Adrenal gland (tissue), 5 donors: Measurements from ENCODE around the gene HIPK2.

Experiments
- POLR2A ChIP-seq, 2 donors: fragments of 450-650 bp; IDR thresholded peaks; one replicate each; pipeline ENCODE4 v1.6.1; 2017; ENCODE audit warnings: antibody characterized with exemption in 2 of 2, mild to moderate bottlenecking in 2 of 2, moderate library complexity in 1 of 2
- TF ChIP-seq, protein P1 (sequence below), 6 experiments: fragments of 450-650 bp in 4 of 6; fragments of 200-600 bp in 2 of 6; sonication (generic) in 1 of 6; IDR thresholded peaks; 1 replicate in 5 of 6; 2 replicates in 1 of 6; pipeline versions ENCODE4 v1.5.1 to v1.8.0; 2016 to 2021; ENCODE audit warnings: antibody characterized with exemption in 6 of 6, mild to moderate bottlenecking in 2 of 6, moderate library complexity in 1 of 6
- donor health status: DM: no; HTN: no; CAD: no.

DNA sequence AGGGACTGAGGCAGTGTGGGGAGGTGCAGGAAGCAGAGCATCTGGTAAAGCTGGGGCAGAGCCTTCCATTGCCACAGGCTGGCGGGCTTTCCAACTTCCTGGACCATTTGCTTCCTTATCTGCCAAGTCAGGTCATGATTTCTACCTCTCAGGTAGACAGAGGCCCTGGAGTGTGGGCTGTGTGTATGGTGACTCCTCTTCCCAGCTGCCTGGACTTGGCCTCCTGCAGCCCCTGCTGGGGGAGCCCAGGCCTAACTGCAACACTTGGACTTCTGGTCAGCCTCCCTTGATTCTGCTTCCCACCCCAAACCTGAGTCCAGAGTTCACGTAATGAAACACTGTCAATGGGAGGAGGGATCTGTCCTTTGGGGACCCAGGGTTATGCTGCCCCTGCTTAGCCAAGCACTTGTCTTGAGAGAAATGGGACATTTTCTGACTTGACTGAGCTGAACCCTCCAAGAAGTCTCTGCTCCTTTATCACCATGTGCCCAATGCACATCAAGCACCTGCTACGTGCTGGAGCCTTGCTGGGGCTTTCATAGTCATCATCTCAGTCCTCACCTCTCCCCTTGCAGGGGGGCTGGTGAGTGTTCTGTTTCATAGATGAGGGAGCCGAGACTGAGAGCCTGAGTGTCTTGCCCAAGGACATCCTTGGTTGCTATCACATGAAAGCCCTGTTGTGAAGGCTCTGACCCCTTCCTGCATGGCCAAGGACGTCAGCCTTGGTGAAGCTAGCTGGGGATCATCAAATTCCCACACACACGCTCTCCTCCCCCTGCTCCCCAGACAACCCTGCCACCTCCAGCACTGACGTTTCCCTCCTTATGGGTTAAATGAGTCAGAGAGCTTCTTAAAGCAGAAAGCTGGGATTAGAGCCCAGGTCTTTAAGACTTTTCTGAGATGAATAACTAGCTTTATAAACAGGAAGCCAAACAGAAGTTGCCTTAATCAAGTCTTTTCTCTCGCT lies 250.9 kb downstream of the HIPK2 start:
- TF ChIP-seq, protein P1, sequence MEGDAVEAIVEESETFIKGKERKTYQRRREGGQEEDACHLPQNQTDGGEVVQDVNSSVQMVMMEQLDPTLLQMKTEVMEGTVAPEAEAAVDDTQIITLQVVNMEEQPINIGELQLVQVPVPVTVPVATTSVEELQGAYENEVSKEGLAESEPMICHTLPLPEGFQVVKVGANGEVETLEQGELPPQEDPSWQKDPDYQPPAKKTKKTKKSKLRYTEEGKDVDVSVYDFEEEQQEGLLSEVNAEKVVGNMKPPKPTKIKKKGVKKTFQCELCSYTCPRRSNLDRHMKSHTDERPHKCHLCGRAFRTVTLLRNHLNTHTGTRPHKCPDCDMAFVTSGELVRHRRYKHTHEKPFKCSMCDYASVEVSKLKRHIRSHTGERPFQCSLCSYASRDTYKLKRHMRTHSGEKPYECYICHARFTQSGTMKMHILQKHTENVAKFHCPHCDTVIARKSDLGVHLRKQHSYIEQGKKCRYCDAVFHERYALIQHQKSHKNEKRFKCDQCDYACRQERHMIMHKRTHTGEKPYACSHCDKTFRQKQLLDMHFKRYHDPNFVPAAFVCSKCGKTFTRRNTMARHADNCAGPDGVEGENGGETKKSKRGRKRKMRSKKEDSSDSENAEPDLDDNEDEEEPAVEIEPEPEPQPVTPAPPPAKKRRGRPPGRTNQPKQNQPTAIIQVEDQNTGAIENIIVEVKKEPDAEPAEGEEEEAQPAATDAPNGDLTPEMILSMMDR (IDR thresholded peaks at IDR 0.05), result no peak
- TF ChIP-seq POLR2A (IDR thresholded peaks at IDR 0.05), result no peak
